Measurements from ENCODE around the gene CSF2RB. TPM values are rescaled to one million over a fixed set of nuclear protein-coding genes. Genes with fewer than 3 reads are reported as not detected.

Gene CSF2RB
- total and polyA plus RNA-seq, 2 of the 13 experiments (the other 11 are each of a cell fraction or from before 2014, with no cell fraction given), result not detected

DNA sequence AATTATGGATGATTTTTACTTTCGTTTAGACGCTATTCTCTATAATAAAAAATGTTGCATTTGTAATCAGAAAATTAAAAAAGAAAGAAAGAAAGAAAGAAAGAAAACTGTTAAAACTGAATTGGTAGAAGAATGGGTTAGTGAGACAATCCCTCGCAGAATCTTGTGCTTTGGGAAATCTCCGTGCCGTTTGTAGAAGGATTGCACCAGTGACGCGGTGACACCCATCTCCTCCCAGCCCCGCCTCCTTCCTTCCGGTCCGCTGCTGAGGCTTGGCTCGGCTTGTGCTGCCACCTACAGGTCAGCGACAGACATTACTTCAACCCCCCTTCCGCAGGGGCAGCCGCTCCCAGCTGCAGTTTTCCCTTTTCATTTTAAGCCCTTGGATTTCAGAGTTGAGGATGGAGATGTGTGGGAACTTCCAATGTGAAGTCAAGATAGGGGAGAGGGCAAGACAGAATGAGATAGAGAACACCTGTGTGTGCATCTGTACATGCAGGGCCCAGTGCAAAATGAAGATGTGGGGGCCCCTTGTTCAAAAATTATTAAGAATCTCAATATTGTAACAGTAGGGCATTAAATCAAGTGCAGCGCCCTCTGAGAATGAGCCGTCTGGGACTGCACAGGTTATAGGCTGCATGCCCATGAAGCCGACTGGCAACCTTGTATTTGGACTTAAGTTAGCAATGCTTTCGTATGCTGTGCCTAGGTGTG lies 64.7 kb downstream of the CSF2RB start (continued):
- TF ChIP-seq, protein P1, sequence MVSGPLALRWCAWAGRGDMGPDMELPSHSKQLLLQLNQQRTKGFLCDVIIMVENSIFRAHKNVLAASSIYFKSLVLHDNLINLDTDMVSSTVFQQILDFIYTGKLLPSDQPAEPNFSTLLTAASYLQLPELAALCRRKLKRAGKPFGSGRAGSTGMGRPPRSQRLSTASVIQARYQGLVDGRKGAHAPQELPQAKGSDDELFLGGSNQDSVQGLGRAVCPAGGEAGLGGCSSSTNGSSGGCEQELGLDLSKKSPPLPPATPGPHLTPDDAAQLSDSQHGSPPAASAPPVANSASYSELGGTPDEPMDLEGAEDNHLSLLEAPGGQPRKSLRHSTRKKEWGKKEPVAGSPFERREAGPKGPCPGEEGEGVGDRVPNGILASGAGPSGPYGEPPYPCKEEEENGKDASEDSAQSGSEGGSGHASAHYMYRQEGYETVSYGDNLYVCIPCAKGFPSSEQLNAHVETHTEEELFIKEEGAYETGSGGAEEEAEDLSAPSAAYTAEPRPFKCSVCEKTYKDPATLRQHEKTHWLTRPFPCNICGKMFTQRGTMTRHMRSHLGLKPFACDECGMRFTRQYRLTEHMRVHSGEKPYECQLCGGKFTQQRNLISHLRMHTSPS (CRISPR knock-in tag; IDR thresholded peaks at IDR 0.05; ENCODE audit: low read depth), result no peak
- TF ChIP-seq ZMYM3 (CRISPR knock-in tag; IDR thresholded peaks at IDR 0.05) (no peak), BRD4 (CRISPR knock-in tag; IDR thresholded peaks at IDR 0.05) (no peak), BHLHE40 (IDR thresholded peaks at IDR 0.05; ENCODE audit: low read length) (peak; percentile 27; the same call in 1 of the 2 replicates), ZNF562 (CRISPR knock-in tag; IDR thresholded peaks at IDR 0.05; ENCODE audit: borderline replicate concordance) (no peak), ZNF598 (CRISPR knock-in tag; IDR thresholded peaks at IDR 0.05; ENCODE audit: borderline replicate concordance) (no peak), KLF16 (CRISPR knock-in tag; IDR thresholded peaks at IDR 0.05) (no peak), SMAD1 (CRISPR knock-in tag; IDR thresholded peaks at IDR 0.05; ENCODE audit: borderline replicate concordance, low read depth) (no peak), JUNB (CRISPR knock-in tag; IDR thresholded peaks at IDR 0.05; ENCODE audit: borderline replicate concordance) (no peak), CBX5 (CRISPR knock-in tag; IDR thresholded peaks at IDR 0.05; ENCODE audit: borderline replicate concordance) (0 out of 2 replicates have a peak, but pooled peaks have one; percentile 57), MZF1 (CRISPR knock-in tag; IDR thresholded peaks at IDR 0.05; ENCODE audit: borderline replicate concordance) (no peak), IKZF1 (IDR thresholded peaks at IDR 0.05) (no peak), MATR3 (CRISPR knock-in tag; IDR thresholded peaks at IDR 0.05) (no peak), TOPORS (CRISPR knock-in tag; IDR thresholded peaks at IDR 0.05) (no peak), ZFYVE20 (CRISPR knock-in tag; IDR thresholded peaks at IDR 0.05; ENCODE audit: borderline replicate concordance, low read depth) (no peak), PRMT3 (CRISPR knock-in tag; IDR thresholded peaks at IDR 0.05; ENCODE audit: borderline replicate concordance, low read depth) (no peak), HOXA7 (CRISPR knock-in tag; IDR thresholded peaks at IDR 0.05) (no peak)
- TF ChIP-seq, protein P2, sequence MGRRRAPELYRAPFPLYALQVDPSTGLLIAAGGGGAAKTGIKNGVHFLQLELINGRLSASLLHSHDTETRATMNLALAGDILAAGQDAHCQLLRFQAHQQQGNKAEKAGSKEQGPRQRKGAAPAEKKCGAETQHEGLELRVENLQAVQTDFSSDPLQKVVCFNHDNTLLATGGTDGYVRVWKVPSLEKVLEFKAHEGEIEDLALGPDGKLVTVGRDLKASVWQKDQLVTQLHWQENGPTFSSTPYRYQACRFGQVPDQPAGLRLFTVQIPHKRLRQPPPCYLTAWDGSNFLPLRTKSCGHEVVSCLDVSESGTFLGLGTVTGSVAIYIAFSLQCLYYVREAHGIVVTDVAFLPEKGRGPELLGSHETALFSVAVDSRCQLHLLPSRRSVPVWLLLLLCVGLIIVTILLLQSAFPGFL (CRISPR knock-in tag; IDR thresholded peaks at IDR 0.05), result no peak
- TF ChIP-seq, protein P3, sequence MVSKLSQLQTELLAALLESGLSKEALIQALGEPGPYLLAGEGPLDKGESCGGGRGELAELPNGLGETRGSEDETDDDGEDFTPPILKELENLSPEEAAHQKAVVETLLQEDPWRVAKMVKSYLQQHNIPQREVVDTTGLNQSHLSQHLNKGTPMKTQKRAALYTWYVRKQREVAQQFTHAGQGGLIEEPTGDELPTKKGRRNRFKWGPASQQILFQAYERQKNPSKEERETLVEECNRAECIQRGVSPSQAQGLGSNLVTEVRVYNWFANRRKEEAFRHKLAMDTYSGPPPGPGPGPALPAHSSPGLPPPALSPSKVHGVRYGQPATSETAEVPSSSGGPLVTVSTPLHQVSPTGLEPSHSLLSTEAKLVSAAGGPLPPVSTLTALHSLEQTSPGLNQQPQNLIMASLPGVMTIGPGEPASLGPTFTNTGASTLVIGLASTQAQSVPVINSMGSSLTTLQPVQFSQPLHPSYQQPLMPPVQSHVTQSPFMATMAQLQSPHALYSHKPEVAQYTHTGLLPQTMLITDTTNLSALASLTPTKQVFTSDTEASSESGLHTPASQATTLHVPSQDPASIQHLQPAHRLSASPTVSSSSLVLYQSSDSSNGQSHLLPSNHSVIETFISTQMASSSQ (IDR thresholded peaks at IDR 0.05; ENCODE audit: low read depth), result no peak
- TF ChIP-seq, protein P3 (CRISPR knock-in tag; IDR thresholded peaks at IDR 0.05; ENCODE audit: borderline replicate concordance), result no peak
- TF ChIP-seq, protein P4, sequence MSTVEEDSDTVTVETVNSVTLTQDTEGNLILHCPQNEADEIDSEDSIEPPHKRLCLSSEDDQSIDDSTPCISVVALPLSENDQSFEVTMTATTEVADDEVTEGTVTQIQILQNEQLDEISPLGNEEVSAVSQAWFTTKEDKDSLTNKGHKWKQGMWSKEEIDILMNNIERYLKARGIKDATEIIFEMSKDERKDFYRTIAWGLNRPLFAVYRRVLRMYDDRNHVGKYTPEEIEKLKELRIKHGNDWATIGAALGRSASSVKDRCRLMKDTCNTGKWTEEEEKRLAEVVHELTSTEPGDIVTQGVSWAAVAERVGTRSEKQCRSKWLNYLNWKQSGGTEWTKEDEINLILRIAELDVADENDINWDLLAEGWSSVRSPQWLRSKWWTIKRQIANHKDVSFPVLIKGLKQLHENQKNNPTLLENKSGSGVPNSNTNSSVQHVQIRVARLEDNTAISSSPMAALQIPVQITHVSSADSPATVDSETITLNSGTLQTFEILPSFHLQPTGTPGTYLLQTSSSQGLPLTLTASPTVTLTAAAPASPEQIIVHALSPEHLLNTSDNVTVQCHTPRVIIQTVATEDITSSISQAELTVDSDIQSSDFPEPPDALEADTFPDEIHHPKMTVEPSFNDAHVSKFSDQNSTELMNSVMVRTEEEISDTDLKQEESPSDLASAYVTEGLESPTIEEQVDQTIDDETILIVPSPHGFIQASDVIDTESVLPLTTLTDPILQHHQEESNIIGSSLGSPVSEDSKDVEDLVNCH (CRISPR knock-in tag; IDR thresholded peaks at IDR 0.05), result no peak

All from HepG2 (cell line).